Mesenchymal stem cell (in vitro differentiated cells and primary cell): ENCODE data around the gene PLIN3.

Experiments
- DNase-seq: peaks from one replicate; pipeline ENCODE4 v3.0.0-alpha.2; 2013
- H2AFZ ChIP-seq: one replicate; pipeline ENCODE4 v1.6.1; 2013; ENCODE audit warnings: low read depth, mild to moderate bottlenecking, control low read depth, inconsistent platforms, low read length, moderate library complexity
- H2AK5ac ChIP-seq: 2 replicates; pipeline ENCODE4 v1.6.1; 2013; ENCODE audit warnings: low read length, moderate library complexity, mild to moderate bottlenecking, inconsistent platforms; ENCODE audit not compliant: severe bottlenecking
- H2BK120ac ChIP-seq: one replicate; pipeline ENCODE4 v1.6.1; 2013; ENCODE audit warnings: low read depth, mild to moderate bottlenecking, inconsistent platforms, low read length, moderate library complexity
- H2BK12ac ChIP-seq, 2 experiments: one replicate each; pipeline ENCODE4 v1.6.1; 2013; ENCODE audit warnings: inconsistent platforms in 2 of 2, low read length in 2 of 2, mild to moderate bottlenecking in 2 of 2, moderate library complexity in 2 of 2, control low read depth in 1 of 2
- H2BK15ac ChIP-seq: one replicate; pipeline ENCODE4 v1.6.1; 2013; ENCODE audit warnings: mild to moderate bottlenecking, low read depth, inconsistent platforms; ENCODE audit not compliant: poor library complexity, severe bottlenecking
- H2BK5ac ChIP-seq: 2 replicates; pipeline ENCODE4 v1.6.1; 2013; ENCODE audit warnings: low read depth, mild to moderate bottlenecking, low read length, control low read depth, inconsistent platforms; ENCODE audit not compliant: poor library complexity, severe bottlenecking
- H3K14ac ChIP-seq, 2 experiments: one replicate each; pipeline ENCODE4 v1.6.1; 2013; ENCODE audit warnings: inconsistent platforms in 2 of 2, low read length in 2 of 2, control low read depth in 1 of 2, mild to moderate bottlenecking in 1 of 2, moderate library complexity in 1 of 2
- H3K18ac ChIP-seq, 2 experiments: one replicate each; pipeline ENCODE4 v1.6.1; 2013; ENCODE audit warnings: inconsistent platforms in 2 of 2, low read length in 2 of 2, control low read depth in 1 of 2, low read depth in 1 of 2, mild to moderate bottlenecking in 1 of 2
- H3K23ac ChIP-seq, 2 experiments: one replicate each; pipeline ENCODE4 v1.6.1; 2013; ENCODE audit warnings: inconsistent platforms in 2 of 2, low read length in 2 of 2, mild to moderate bottlenecking in 2 of 2, moderate library complexity in 2 of 2, control low read depth in 1 of 2
- H3K27ac ChIP-seq: 2 replicates; pipeline ENCODE4 v1.5.1; 2013; ENCODE audit warnings: mild to moderate bottlenecking, moderate library complexity, low read length, control low read depth, inconsistent platforms; ENCODE audit not compliant: poor library complexity, severe bottlenecking
- H3K27me3 ChIP-seq, 2 experiments: 2 replicates each; pipeline versions ENCODE4 v1.6.1 to v1.7.0; 2013; ENCODE audit warnings: low read length in 2 of 2, mild to moderate bottlenecking in 2 of 2, moderate library complexity in 2 of 2, control low read depth in 1 of 2, inconsistent platforms in 1 of 2; ENCODE audit not compliant: control insufficient read depth in 1 of 2, insufficient read depth in 1 of 2
- H3K36me3 ChIP-seq, 2 experiments: 2 replicates each; pipeline versions ENCODE4 v1.6.1 to v1.7.0; 2013; ENCODE audit warnings: low read length in 2 of 2, control low read depth in 1 of 2, inconsistent platforms in 1 of 2, low read depth in 1 of 2, mild to moderate bottlenecking in 1 of 2; ENCODE audit not compliant: insufficient read depth in 2 of 2, control insufficient read depth in 1 of 2
- H3K4ac ChIP-seq, 2 experiments: one replicate each; pipeline ENCODE4 v1.6.1; 2013; ENCODE audit warnings: inconsistent platforms in 2 of 2, low read length in 2 of 2, mild to moderate bottlenecking in 2 of 2, moderate library complexity in 2 of 2, control low read depth in 1 of 2, low read depth in 1 of 2
- H3K4me1 ChIP-seq: 2 replicates; pipeline ENCODE4 v1.6.1; 2013; ENCODE audit warnings: low read depth, low read length, control low read depth; ENCODE audit not compliant: control insufficient read depth, insufficient read depth
- H3K4me2 ChIP-seq: 2 replicates; pipeline ENCODE4 v1.6.1; 2013; ENCODE audit warnings: low read length, mild to moderate bottlenecking, inconsistent platforms; ENCODE audit not compliant: poor library complexity, severe bottlenecking
- H3K4me3 ChIP-seq, 2 experiments: 2 replicates each; pipeline versions ENCODE4 v1.5.1 to v1.7.0; 2013; ENCODE audit warnings: low read length in 2 of 2, mild to moderate bottlenecking in 2 of 2, control low read depth in 1 of 2, low read depth in 1 of 2; ENCODE audit not compliant: insufficient read depth in 1 of 2
- H3K79me1 ChIP-seq: replicated peaks from 2 replicates; pipeline ENCODE4 v1.6.1; 2013; ENCODE audit warnings: mild to moderate bottlenecking, control low read depth, low read length, inconsistent platforms; ENCODE audit not compliant: poor library complexity, severe bottlenecking
- H3K9ac ChIP-seq: 2 replicates; pipeline ENCODE4 v1.7.0; 2013; ENCODE audit warnings: mild to moderate bottlenecking, low read length, moderate library complexity
- H3K9me3 ChIP-seq: 2 replicates; pipeline ENCODE4 v1.7.0; 2013; ENCODE audit warnings: mild to moderate bottlenecking, low read length; ENCODE audit not compliant: control insufficient read depth
- H4K8ac ChIP-seq: one replicate; pipeline ENCODE4 v1.6.1; 2013; ENCODE audit warnings: inconsistent platforms, mild to moderate bottlenecking, low read length, moderate library complexity
- H4K91ac ChIP-seq: one replicate; pipeline ENCODE4 v1.6.1; 2013; ENCODE audit warnings: mild to moderate bottlenecking, low read length, inconsistent platforms
- WGBS: methylation state at CpG from one replicate; pipeline ENCODE4 v1.1.7; 2013; ENCODE audit warnings: mixed read lengths; 5-methylcytosine and 5-hydroxymethylcytosine counted together

Gene PLIN3

GRCh38 chr19:4814625-4815425, 52.6 kb downstream of the PLIN3 start:
- Histone ChIP-seq H3K4me1 (peaks cover 5% of the 10 kb centered on the region), H2BK15ac (no peak overlapping the region), H3K14ac (no peak overlapping the region), H4K91ac (no peak overlapping the region), H2AFZ (no peak overlapping the region), H2AK5ac (no peak overlapping the region), H4K8ac (no peak overlapping the region), H3K18ac (no peak overlapping the region), H3K23ac (no peak overlapping the region), H3K27ac (no peak overlapping the region), H3K9ac (peak overlapping the region; percentile 22), H3K4ac (no peak overlapping the region), H3K4me3 (peak overlapping the region in 1 of 2 experiments; percentile 25), H3K27me3 (no peaks in the 10 kb centered on the region), H2BK120ac (no peak overlapping the region), H2BK12ac (no peak overlapping the region), H3K79me1 (peaks cover 20% of the 10 kb centered on the region), H3K4me2 (no peak overlapping the region), H3K9me3 (no peaks in the 10 kb centered on the region), H2BK5ac (no peak overlapping the region), H3K36me3 (peaks cover 34 to 35% of the 10 kb centered on the region in 2 experiments)
- 82% methylated on average over 7 of the region's 7 CpGs for WGBS
- peak; percentile 52 for DNase-seq

GRCh38 chr19:4811328-4812131, 55.9 kb downstream of the PLIN3 start:
- no peak overlapping the region for H2AFZ ChIP-seq
- no peak overlapping the region for H3K4me3 ChIP-seq
- no peak overlapping the region for H3K23ac ChIP-seq
- no peaks in the 10 kb centered on the region for H3K9me3 ChIP-seq
- WGBS: 77% methylated on average over 12 of the region's 12 CpGs
- H3K4ac ChIP-seq: no peak overlapping the region
- peaks cover 4% of the 10 kb centered on the region for H3K79me1 ChIP-seq
- peak overlapping the region; percentile 27 for H3K9ac ChIP-seq
- H3K27me3 ChIP-seq: no peaks in the 10 kb centered on the region
- peaks cover 7% of the 10 kb centered on the region in 2 experiments for H3K36me3 ChIP-seq
- H4K8ac ChIP-seq: peak overlapping the region; percentile 19
- no peak overlapping the region for H2BK5ac ChIP-seq
- H3K18ac ChIP-seq: peak overlapping the region; percentile 2 to 55
- peak overlapping the region; percentile 25 for H2AK5ac ChIP-seq
- peak overlapping the region; percentile 54 for H2BK120ac ChIP-seq
- H3K4me2 ChIP-seq: no peak overlapping the region
- H2BK12ac ChIP-seq: peak overlapping the region in 1 of 2 experiments; percentile 89
- H3K14ac ChIP-seq: no peak overlapping the region
- peak; percentile 68 for DNase-seq
- peak overlapping the region; percentile 60 for H2BK15ac ChIP-seq
- no peak overlapping the region for H3K27ac ChIP-seq
- H4K91ac ChIP-seq: peak overlapping the region; percentile 14
- H3K4me1 ChIP-seq: peaks cover 6% of the 10 kb centered on the region

- no peaks in the 10 kb centered on the region for H3K9me3 ChIP-seq
- no peak overlapping the region for H3K9ac ChIP-seq
- H4K8ac ChIP-seq: no peak overlapping the region
- no peak overlapping the region for H3K4me3 ChIP-seq
- H3K27me3 ChIP-seq: no peaks in the 10 kb centered on the region
- no peak overlapping the region for H3K23ac ChIP-seq
- H2BK12ac ChIP-seq: no peak overlapping the region
- no peak overlapping the region for H3K4me2 ChIP-seq
- H2AK5ac ChIP-seq: no peak overlapping the region
- H3K14ac ChIP-seq: no peak overlapping the region
- no peak overlapping the region for H2BK5ac ChIP-seq
- H2BK120ac ChIP-seq: no peak overlapping the region
- peaks cover 0 to 5% of the 10 kb centered on the region in 2 experiments for H3K36me3 ChIP-seq
- WGBS: 67% methylated on average over 6 of the region's 6 CpGs
- no peak overlapping the region for H2AFZ ChIP-seq
- peak overlapping the region; percentile 40 for H3K27ac ChIP-seq
- H2BK15ac ChIP-seq: no peak overlapping the region
- no peak overlapping the region for H4K91ac ChIP-seq
- H3K4me1 ChIP-seq: peaks cover 4% of the 10 kb centered on the region
- H3K4ac ChIP-seq: no peak overlapping the region
- H3K18ac ChIP-seq: no peak overlapping the region
- DNase-seq: no peak
- no peaks in the 10 kb centered on the region for H3K79me1 ChIP-seq
Observed at GRCh38 chr19:4807188-4807587, 60.3 kb downstream of the PLIN3 start.

GRCh38 chr19:4806384-4806783, 61.1 kb downstream of the PLIN3 start:
- H3K27me3 ChIP-seq: no peaks in the 10 kb centered on the region
- no peak overlapping the region for H3K4me2 ChIP-seq
- H3K4ac ChIP-seq: no peak overlapping the region
- no peak overlapping the region for H3K23ac ChIP-seq
- H2BK12ac ChIP-seq: no peak overlapping the region
- H3K4me1 ChIP-seq: peaks cover 4% of the 10 kb centered on the region
- WGBS: 88% methylated on average over 6 of the region's 6 CpGs
- H2AK5ac ChIP-seq: peak overlapping the region; percentile 91
- no peak overlapping the region for H2BK120ac ChIP-seq
- no peak overlapping the region for H3K4me3 ChIP-seq
- H3K36me3 ChIP-seq: peaks cover 0 to 5% of the 10 kb centered on the region in 2 experiments
- H4K91ac ChIP-seq: peak overlapping the region; percentile 3
- no peaks in the 10 kb centered on the region for H3K9me3 ChIP-seq
- no peak overlapping the region for H2BK15ac ChIP-seq
- H3K18ac ChIP-seq: no peak overlapping the region
- H3K14ac ChIP-seq: no peak overlapping the region
- H4K8ac ChIP-seq: no peak overlapping the region
- H2BK5ac ChIP-seq: no peak overlapping the region
- no peak overlapping the region for H2AFZ ChIP-seq
- no peak overlapping the region for H3K9ac ChIP-seq
- no peak overlapping the region for H3K27ac ChIP-seq
- no peaks in the 10 kb centered on the region for H3K79me1 ChIP-seq
- DNase-seq: no peak
